GM18907 (cell line): Measurements from ENCODE around the gene PARP16.
"Not testable (repeated sequence)": the region's sequence is repeated elsewhere in the genome, so short reads cannot be mapped to it uniquely, and the experiment has no call there.

ENCODE experiments used
- ATAC-seq: cut with Tn5 transposase; IDR thresholded peaks from one replicate; pipeline ENCODE4 v1.9.1; 2021; ENCODE audit warnings: mild to moderate bottlenecking, moderate library complexity; ENCODE audit not compliant: unreplicated experiment

The PARP16 gene

GRCh38 chr15:65278480-65278879, 8.2 kb downstream of the PARP16 start:
- ATAC-seq = no peak

DNA sequence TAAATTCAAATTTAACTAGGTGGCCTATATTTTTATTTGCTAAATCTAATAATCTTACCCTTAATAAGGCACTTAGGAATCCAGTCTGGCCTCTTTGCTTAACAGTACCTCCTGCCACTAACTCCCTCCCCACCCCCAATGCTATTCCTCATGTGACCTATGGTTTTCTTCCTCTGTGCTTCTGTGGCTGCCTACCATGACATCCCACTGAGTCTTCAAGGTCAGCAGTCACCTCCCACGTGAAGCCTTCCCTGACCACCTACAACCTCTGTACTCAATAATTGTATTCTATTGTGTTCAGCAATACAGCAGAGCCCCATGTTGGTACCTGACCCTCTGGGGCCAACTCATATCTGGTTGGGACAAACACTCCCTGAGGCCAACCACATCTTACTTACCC, 9.7 kb downstream of the PARP16 start:
- ATAC-seq = no peak

- no peak for ATAC-seq
Measured at GRCh38 chr15:65275728-65276126, 11.0 kb downstream of the PARP16 start.

- no peak for ATAC-seq
Measured at GRCh38 chr15:65275104-65275727, 11.5 kb downstream of the PARP16 start.

- ATAC-seq = not testable (repeated sequence)
Measured at GRCh38 chr15:65270811-65271545, 15.7 kb downstream of the PARP16 start.

- ATAC-seq = no peak
Measured at GRCh38 chr15:65268411-65268810, 18.3 kb downstream of the PARP16 start.

- no peak for ATAC-seq
Measured at GRCh38 chr15:65266469-65266868, 20.2 kb downstream of the PARP16 start.

DNA sequence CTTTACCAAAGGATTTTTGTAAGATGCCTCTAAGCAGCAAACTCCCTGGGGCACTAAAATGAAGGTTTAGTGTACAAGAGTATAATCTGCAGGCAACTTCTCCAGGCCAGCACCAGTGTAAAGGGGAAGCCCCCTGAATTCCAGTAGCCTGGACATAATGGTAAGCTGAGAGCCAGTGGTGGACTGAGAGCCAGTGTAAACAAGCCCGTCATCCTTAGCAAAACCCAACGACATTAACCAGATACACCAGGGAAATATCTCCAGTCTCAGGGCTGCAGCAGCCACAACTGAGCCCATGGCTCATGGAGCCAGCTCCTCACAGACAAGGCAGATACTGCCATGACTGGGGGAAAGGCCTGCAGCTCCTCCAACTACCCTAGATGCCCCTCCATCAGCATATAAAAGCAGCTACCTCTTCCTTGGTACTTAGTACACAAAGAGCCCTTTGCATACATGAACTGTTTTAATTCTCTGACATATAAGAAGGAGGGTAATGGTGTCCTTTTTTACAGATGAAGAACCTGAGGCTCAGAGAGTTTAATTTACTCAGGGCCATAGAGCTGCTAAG, 21.7 kb downstream of the PARP16 start:
- ATAC-seq = no peak

GRCh38 chr15:65263313-65263712, 23.4 kb downstream of the PARP16 start:
- no peak for ATAC-seq

GRCh38 chr15:65260968-65261367, 25.7 kb downstream of the PARP16 start:
- no peak for ATAC-seq

- no peak for ATAC-seq
Measured at GRCh38 chr15:65259367-65259797, 27.3 kb downstream of the PARP16 start.

DNA sequence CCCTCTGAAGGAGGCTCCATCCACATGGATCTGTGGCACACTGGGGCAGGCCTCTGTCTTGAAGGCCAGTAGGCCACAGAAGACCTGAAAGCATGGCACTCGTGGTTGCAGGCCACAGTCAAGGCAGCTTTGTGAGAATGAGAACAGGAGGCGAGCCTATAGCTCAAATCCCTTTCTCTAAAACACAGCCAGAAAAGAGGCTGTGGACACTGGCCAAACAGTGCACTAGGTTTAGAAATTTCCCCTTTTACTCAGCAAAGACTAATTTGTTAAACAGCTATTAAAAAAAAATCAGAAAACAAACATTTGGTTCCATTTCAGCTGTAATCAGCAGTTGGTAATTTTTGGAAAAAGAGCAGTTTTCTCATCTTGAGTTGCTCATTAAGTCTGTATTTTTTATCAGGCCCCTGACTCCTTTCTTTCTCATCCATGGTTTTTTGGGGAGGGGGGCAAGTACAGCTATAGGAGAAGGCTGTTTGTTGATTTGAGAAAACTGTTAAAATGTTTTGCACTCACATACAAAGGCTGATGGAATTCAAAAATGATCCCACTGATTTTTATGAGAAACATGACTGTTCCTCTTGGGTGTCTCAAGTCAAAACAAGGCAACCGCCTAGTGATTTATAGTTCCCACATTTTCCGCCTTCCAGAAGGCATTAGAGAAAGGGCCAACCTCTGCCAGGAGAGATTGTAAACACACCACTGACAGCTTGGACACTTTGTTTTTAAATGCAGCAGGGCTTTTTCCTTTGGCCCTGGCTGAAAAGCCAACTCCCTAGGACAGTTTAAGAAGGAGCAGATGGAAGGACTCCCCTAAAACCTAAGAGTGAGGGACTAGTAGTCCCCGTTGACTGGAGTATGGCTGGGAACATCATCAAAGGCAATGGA, 28.1 kb downstream of the PARP16 start:
- ATAC-seq = no peak

GRCh38 chr15:65255486-65256140, 31.1 kb downstream of the PARP16 start:
- no peak for ATAC-seq

- ATAC-seq = no peak
Measured at GRCh38 chr15:65254758-65255157, 31.9 kb downstream of the PARP16 start.

DNA sequence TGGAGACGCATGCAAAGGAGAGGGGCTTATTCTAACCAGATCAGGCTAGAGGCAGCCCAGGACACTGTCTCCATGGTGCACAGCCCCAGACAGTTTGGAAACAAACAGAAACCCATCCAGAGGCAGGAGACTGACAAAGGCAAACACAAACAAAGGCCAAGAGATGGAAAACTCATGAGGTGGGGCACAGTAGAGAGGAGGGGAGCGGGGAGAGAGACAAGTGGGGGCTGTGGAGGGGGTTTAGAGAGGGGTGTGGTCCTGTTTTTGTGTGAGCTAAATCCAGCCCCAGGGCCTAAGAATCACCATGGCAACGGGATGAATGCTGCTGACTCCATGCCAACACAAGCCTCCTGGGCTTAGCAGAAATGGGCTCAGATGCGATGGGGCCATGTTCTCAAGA, 32.3 kb downstream of the PARP16 start:
- ATAC-seq = no peak

DNA sequence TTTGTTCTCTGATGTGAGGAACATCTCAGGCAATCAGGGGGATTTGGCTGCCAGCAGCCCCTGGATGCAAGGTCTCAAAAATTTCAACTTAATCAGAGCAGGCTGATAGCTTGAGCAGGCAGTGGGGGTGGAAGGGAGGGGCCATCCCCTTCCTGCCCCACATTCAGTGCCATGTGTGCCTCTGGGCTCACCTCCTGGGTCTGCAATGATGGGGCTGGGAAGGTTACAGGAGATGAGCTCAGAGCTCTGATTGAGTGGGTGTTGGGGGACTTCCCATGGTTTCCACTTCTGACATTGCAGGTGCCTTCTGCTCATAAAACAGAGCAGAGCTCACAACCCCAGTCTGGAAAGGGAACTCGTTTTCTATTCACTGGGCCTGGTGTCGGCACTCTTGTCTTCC, 37.0 kb downstream of the PARP16 start:
- ATAC-seq = no peak

DNA sequence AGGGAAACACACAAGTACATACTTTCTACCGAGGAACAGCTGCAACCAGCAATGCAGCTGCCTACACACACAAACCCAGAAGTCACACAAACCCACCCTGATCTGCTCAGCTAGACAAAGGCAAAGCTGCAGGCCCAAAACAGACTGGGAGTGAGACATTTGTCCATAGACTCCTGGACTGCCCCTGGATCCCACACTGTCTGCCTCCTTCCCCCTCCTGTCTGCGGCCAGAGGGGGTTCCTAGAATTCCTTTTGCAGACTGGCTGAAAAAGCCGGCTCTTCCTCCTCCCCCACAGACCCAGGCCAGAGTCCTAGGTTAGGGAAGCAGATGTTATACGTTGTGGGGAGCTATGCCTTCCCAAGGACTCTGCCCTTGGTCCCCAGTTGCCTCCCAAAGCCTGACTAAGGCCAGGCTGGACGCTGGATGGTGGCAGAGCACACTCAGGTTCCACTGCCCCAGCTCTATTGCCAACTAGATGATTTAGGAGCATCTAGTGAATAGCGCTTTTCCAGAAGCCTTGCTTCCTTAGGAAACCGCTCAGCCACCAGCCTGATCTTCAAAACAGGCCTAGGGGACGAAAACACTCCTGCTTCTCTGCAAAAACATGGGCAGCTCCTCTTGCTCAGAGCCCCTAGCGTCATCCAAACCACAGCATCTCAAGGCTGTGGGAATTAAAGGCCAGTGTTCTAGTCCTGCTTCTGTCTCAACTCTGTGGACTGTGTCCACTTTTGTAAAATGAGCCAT, 38.0 kb downstream of the PARP16 start:
- no peak for ATAC-seq

DNA sequence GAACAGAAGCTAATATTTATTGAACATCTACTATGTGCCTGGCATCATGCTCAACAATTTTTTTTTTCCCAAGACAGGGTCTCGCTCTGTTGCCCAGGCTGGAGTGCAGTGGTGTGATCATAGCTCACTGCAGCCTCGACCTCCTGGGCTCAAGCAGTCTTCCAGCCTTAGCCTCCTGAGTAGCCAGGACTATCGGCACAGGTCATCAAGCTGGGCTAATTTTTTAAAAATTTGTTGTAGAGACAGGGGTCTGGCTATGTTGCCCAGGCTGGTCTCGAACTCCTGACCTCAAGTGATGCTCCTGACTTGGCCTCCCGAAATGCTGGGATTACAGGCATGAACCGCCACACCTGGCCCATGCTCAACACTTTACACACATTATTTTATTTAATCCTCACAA, 39.7 kb downstream of the PARP16 start:
- ATAC-seq = no peak

GRCh38 chr15:65246026-65246714, 40.5 kb downstream of the PARP16 start:
- ATAC-seq = no peak
